ENCODE measurements around the gene ALG12. TPM values are rescaled to one million over a fixed set of nuclear protein-coding genes. Genes with fewer than 3 reads are reported as not detected.

Gene ALG12
- total RNA-seq, 2 donors from 2014 or later = 14.8 to 15.3 TPM

- ATAC-seq (peak; percentile 69 to 88), DNase-seq (ENCODE audit: low spot score in 2 of 2) (peak; percentile 92 to 98)
- Mint-ChIP-seq H3K36me3 (peaks cover 19 to 25% of the 10 kb centered on the region in 2 donors), H3K27ac (peak within 1 kb of the TSS; percentile 93 to 97), H3K9me3 (no peaks in the 10 kb centered on the region)
Observed at GRCh38 chr22:49960159-49961004, 42.1 kb upstream of the ALG12 start, which contains the start of gene PIM3. PIM3 (plus strand) TSS chr22:49960772; CDS start chr22:49960948, 176 bp downstream.

GRCh38 chr22:49959782-49960158, 41.5 kb upstream of the ALG12 start:
- peaks cover 19 to 25% of the 10 kb centered on the region in 2 donors for H3K36me3 Mint-ChIP-seq
- DNase-seq (ENCODE audit: low spot score in 2 of 2) (peak in 1 of 2 donors; percentile 82), ATAC-seq (peak in 1 of 2 donors; percentile 49)
- H3K27ac Mint-ChIP-seq = peak overlapping the region; percentile 77 to 95
- no peaks in the 10 kb centered on the region for H3K9me3 Mint-ChIP-seq

GRCh38 chr22:49958931-49959781, 40.9 kb upstream of the ALG12 start:
- H3K9me3 Mint-ChIP-seq = no peaks in the 10 kb centered on the region
- no peak for DNase-seq (ENCODE audit: low spot score in 2 of 2)
- peak overlapping the region; percentile 77 to 95 for H3K27ac Mint-ChIP-seq
- peaks cover 19 to 25% of the 10 kb centered on the region in 2 donors for H3K36me3 Mint-ChIP-seq
- ATAC-seq = no peak

GRCh38 chr22:49958366-49958921, 40.2 kb upstream of the ALG12 start:
- DNase-seq (ENCODE audit: low spot score in 2 of 2) (no peak), ATAC-seq (no peak)
- Mint-ChIP-seq H3K27ac (peak overlapping the region in 1 of 2 donors; percentile 95), H3K9me3 (no peaks in the 10 kb centered on the region), H3K36me3 (peaks cover 12 to 18% of the 10 kb centered on the region in 2 donors)

- peak overlapping the region in 1 of 2 donors; percentile 95 for H3K27ac Mint-ChIP-seq
- DNase-seq (ENCODE audit: low spot score in 2 of 2) (no peak), ATAC-seq (no peak)
- no peaks in the 10 kb centered on the region for H3K9me3 Mint-ChIP-seq
- H3K36me3 Mint-ChIP-seq = peaks cover 7 to 12% of the 10 kb centered on the region in 2 donors
Observed at GRCh38 chr22:49957826-49958365, 39.7 kb upstream of the ALG12 start.

- peaks cover 6 to 7% of the 10 kb centered on the region in 2 donors for H3K36me3 Mint-ChIP-seq
- peak overlapping the region; percentile 15 to 40 for H3K27ac Mint-ChIP-seq
- DNase-seq (ENCODE audit: low spot score in 2 of 2) (no peak), ATAC-seq (no peak)
- no peaks in the 10 kb centered on the region for H3K9me3 Mint-ChIP-seq
Observed at GRCh38 chr22:49956914-49957825, 38.9 kb upstream of the ALG12 start.

GRCh38 chr22:49956418-49956770, 38.2 kb upstream of the ALG12 start:
- DNase-seq (ENCODE audit: low spot score in 2 of 2) = no peak
- ATAC-seq = no peak
- Mint-ChIP-seq H3K27ac (peak overlapping the region in 1 of 2 donors; percentile 15), H3K9me3 (no peaks in the 10 kb centered on the region), H3K36me3 (peaks cover under 1 to 1% of the 10 kb centered on the region in 2 donors)

- H3K9me3 Mint-ChIP-seq = no peaks in the 10 kb centered on the region
- no peak for ATAC-seq
Observed at GRCh38 chr22:49955581-49956417, 37.6 kb upstream of the ALG12 start.

GRCh38 chr22:49954991-49955580, 36.8 kb upstream of the ALG12 start:
- ATAC-seq = no peak
- DNase-seq (ENCODE audit: low spot score in 2 of 2) = no peak
- H3K36me3 Mint-ChIP-seq = no peaks in the 10 kb centered on the region
- no peaks in the 10 kb centered on the region for H3K9me3 Mint-ChIP-seq
- H3K27ac Mint-ChIP-seq = no peak overlapping the region

More at GRCh38 chr22:49955581-49956417, 37.6 kb upstream of the ALG12 start:
- DNase-seq (ENCODE audit: low spot score in 2 of 2) = no peak
- Mint-ChIP-seq H3K27ac (peak overlapping the region in 1 of 2 donors; percentile 15), H3K36me3 (no peaks in the 10 kb centered on the region)

GRCh38 chr22:49954354-49954753, 36.1 kb upstream of the ALG12 start:
- DNase-seq (ENCODE audit: low spot score in 2 of 2) (no peak), ATAC-seq (no peak)
- Mint-ChIP-seq H3K27ac (no peak overlapping the region), H3K9me3 (no peaks in the 10 kb centered on the region), H3K36me3 (no peaks in the 10 kb centered on the region)

GRCh38 chr22:49953680-49954344, 35.6 kb upstream of the ALG12 start:
- Mint-ChIP-seq H3K9me3 (no peaks in the 10 kb centered on the region), H3K27ac (no peak overlapping the region)

GRCh38 chr22:49953027-49953679, 34.9 kb upstream of the ALG12 start:
- no peaks in the 10 kb centered on the region for H3K36me3 Mint-ChIP-seq
- DNase-seq (ENCODE audit: low spot score in 2 of 2) (no peak), ATAC-seq (no peak)
- no peaks in the 10 kb centered on the region for H3K9me3 Mint-ChIP-seq
- H3K27ac Mint-ChIP-seq = no peak overlapping the region

More at GRCh38 chr22:49953680-49954344, 35.6 kb upstream of the ALG12 start:
- no peak for DNase-seq (ENCODE audit: low spot score in 2 of 2)
- H3K36me3 Mint-ChIP-seq = no peaks in the 10 kb centered on the region
- no peak for ATAC-seq

GRCh38 chr22:49951986-49952896, 34.0 kb upstream of the ALG12 start:
- no peaks in the 10 kb centered on the region for H3K9me3 Mint-ChIP-seq
- no peaks in the 10 kb centered on the region for H3K36me3 Mint-ChIP-seq
- DNase-seq (ENCODE audit: low spot score in 2 of 2) (no peak), ATAC-seq (no peak)
- no peak overlapping the region for H3K27ac Mint-ChIP-seq
